GM12865 (cell line): ENCODE data around the gene CD164L2.

ENCODE experiments used
- DNase-seq: peaks from one replicate; pipeline ENCODE4 v3.0.0; 2010; ENCODE audit warnings: low read depth
- H3K4me3 ChIP-seq: 2 replicates; pipeline ENCODE4 v1.5.1; 2011; ENCODE audit warnings: mild to moderate bottlenecking, low read depth, low read length, control low read depth
- CTCF ChIP-seq: IDR thresholded peaks from 2 replicates; pipeline ENCODE4 v1.5.1; 2011; ENCODE audit warnings: low read length, control low read depth, low read depth, inconsistent platforms; ENCODE audit not compliant: insufficient read depth; ENCODE audit errors: missing control alignments

CD164L2 gene

GRCh38 chr1:27360159-27361043 lies 22.7 kb downstream of the CD164L2 start:
- no peak for TF ChIP-seq CTCF
- peak overlapping the region; percentile 17; the same call in 1 of the 2 replicates for H3K4me3 ChIP-seq
- peak; percentile 42 for DNase-seq

- H3K4me3 ChIP-seq = no peak overlapping the region
- no peak for DNase-seq
- TF ChIP-seq CTCF = no peak
Measured at GRCh38 chr1:27359822-27360158, 23.3 kb downstream of the CD164L2 start.

GRCh38 chr1:27358928-27359313 lies 24.2 kb downstream of the CD164L2 start:
- H3K4me3 ChIP-seq = no peak overlapping the region
- no peak for TF ChIP-seq CTCF
- no peak for DNase-seq

GRCh38 chr1:27358038-27358927 lies 24.9 kb downstream of the CD164L2 start:
- no peak overlapping the region for H3K4me3 ChIP-seq
- no peak for DNase-seq
- TF ChIP-seq CTCF = no peak

GRCh38 chr1:27357281-27358037 lies 25.7 kb downstream of the CD164L2 start:
- H3K4me3 ChIP-seq = no peak overlapping the region
- peak; percentile 77 for DNase-seq
- peak; percentile 94 for TF ChIP-seq CTCF

GRCh38 chr1:27356619-27357280 lies 26.4 kb downstream of the CD164L2 start:
- no peak for TF ChIP-seq CTCF
- H3K4me3 ChIP-seq = no peak overlapping the region
- no peak for DNase-seq
